Stimulated activated CD4-positive, alpha-beta T cell treated with anti-CD3 and anti-CD28 coated beads, Interleukin-12 subunit alpha, Interleukin-12 subunit beta, amount 100 ng/mL, for 4 hours (primary cell): ENCODE results near the gene ENO4.

Source experiments
- DNase-seq: peaks from one replicate; pipeline ENCODE4 v3.0.0-alpha.2; 2020

Gene ENO4

GRCh38 chr10:116849248-116850057, at the start of gene ENO4:
ENO4 (plus strand) TSS chr10:116849499; CDS start chr10:116849567, 68 bp downstream.
- peak; percentile 25 for DNase-seq

DNA sequence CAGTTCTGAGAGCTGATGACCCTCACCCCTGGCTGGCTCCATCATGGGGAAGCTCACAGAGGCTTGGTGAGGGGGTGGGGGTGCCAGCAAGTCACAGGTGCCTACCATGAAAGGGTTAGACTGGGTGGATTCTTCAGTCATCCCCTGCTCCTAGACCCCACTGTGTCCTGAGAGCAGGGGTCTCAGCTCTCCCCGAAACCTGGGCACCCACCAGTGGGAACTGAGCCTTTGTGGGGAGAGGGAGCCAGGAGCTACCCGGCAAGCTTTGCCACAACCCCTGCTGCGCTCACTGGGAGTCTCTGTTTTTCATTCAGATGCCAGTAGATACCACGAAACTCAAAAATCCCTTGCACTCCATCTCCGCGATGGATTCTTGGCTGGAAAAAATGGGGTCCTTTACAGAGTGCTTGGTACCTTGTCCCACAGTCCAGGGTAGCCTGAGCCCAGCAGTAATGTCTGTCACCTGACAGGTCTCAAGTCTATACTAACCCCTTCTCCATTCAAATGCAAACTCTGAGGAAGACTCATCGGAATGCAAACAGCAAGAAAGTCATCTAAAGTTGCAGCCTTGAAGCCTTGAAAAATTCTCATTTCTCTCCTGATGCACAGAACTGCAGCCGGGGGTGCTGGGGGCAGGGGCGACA, 48.9 kb upstream of the ENO4 start:
- DNase-seq, result no peak

DNA sequence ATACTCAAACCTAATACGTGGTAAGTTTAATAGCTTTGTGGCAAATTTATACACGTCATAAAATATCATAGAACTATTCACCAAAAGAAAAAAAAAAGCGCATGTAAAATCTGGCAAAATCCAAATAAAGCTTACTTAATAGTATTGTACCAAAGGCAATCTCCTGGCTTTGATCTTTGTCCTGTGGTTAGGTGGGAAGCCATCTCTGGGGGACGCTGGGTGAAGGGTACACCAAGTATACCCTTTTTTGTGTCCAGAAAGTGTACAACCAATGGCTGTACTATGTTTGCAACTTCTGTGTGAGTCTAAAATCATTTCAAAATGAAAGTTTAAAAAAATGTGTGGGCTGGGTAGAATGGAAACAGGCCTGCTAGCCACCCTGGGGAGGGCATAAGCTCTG, 47.6 kb upstream of the ENO4 start:
- no peak for DNase-seq

DNA sequence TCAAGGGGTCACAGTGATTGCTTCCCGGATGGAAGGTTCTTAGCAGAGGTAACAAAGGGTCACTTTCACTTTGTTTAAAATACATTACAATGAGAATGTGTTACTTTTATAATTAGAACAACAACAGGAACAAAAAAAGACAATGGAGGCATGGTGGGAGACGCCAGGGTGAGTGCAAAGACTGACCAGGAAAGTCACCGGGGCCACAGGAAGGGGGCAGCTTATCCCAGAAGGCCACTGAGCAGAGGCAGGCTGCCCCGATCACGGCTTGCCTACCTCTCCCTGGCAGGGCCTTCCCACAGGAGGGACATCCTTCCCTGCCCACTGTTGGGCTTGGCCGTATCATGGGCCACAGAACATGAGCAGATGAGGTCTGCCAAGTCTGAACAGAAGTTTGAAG, 46.8 kb upstream of the ENO4 start:
- DNase-seq, result no peak

- DNase-seq, result no peak
Observed at GRCh38 chr10:116802876-116803275, 46.4 kb upstream of the ENO4 start.

- no peak for DNase-seq
Observed at GRCh38 chr10:116803451-116804249, 45.6 kb upstream of the ENO4 start.

DNA sequence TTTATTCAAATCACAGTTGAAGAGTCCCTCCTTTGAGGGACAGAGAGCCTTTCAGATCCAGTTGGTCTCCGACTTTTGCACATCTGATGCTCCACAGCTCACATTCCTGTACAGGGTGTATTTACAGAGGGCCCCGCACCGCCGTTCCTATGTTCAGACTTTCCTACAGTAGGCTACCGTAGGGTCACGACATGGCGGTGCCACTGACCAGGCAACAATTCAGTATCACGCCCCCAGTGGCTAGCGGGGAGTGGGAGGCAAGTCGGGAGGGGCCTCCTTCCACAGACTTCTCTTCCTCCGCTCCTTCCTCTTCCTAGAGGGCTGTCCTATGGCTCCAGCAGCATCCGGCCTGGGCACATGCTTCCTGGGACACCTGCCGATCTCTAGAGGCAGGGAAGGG, 40.6 kb upstream of the ENO4 start:
- no peak for DNase-seq

DNA sequence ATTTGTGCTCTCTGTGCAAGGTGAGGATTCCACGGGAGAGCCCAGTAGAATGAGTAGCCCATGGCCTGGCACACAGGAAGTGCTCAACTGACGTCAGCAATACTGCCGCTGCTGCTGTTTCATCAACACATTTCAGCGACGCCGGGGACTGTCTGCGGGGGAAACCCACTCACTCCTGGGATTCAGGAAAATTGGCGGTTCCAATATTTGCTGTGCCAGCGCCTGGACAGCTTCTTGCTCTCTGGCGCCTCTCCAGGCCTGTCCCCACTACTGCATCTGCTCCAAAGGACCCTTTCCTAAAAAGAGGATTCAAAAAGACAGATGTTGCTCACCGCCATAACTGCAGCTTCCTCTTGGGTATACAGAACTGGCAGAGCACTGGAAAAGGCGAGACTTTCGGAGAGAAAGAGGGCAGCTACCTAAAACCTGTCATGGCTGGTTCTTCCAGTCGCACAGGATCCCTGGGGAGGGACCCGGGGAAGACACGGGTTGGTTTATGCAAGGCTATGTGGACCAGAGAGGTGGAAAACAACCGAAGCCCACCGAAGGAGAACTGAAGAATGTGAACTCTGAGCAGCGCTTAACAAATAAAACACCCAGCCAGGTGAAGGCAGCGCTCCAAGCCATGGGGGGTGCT, 39.7 kb upstream of the ENO4 start:
- DNase-seq, result no peak

DNA sequence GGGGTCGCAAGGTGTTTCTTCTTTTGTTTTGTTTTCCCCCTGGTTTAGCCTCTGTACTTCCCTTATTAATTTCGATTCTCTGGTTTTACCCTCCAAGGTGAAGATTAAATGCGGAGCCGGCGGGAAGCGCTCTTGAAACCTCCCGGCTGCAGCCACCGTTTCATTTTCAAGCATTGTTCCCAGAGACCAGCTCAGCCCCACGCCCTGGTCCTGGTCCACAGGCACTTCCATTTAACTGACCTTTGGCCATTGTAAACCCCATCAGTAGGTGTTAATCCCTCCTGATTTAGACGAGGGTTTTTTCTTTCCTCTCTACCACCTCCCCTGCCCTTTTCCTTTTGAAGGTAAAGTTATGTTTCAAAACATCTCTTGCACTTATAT, 39.2 kb upstream of the ENO4 start:
- no peak for DNase-seq

DNA sequence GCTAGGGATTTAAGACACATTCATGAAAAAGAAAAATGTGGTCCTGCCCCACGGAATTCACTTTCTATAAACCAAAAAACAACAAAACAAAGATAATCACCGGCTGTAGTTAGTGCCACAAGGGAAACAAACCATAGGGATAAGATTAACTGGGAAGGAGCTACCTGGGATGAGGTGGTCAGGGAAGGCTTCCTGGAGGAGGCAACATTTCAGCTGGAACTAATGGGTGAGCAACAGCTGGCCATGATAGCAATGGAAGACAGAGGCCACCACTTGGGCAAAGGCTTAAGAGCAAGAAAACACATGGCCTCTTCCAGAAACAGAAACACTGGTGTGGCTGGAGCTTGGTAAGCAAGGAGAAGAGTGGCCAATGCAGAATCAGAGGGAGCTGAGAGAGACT, 38.4 kb upstream of the ENO4 start:
- no peak for DNase-seq

DNA sequence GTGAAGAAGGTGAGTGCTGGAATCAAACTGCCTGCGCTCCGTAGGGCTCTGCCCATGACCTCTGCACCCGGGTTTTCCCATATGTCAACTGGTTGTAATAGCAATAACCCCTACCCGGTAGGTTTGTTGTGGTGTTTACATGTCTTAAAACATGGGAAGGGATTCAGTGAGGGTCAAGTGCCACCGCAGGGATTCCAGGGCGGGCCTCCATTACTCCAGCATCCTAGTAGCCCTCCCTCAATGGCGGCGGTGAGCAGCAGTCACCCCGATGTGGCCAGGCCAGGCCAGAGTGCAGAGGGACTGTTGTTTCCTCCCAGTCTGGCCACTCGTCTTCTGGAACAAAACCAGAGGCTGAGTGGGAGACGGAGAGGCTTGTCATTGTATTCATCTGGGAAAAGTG, 37.6 kb upstream of the ENO4 start:
- no peak for DNase-seq

DNA sequence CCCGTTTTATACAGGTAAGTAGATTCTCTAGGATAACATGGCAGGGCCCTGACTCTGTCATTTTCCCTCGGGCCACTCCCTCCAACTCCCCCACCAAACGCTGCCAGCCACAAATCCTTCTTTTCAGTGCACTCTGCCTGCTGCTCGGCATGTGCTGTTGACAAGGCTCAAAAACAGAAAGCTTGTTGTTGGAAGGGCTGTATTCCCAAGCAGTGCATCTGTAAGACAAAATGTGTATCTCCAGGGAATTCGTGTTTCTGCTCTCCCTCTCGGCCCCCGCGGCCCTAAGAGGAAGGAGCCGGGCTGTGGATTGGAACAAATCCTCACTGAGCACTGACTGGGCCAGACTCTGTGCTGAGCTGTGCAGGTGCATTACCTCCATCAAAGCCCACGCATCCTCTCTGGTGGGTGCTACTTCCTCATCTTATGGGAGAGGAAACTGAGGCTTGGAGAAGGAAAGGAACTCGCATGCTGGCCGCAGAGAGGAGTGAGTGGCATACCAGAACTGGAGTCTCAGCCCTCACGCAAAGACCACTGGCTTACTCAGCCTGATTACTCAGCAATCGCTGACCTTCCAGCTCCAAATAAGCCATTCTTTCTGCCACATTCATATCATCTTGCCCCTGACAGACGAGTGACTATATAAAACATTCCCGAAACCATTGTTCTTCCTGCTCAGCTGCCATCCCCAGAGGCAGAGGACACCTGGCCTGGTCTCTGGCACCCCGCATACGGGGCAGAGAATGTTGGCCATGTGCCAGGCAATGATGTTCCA, 33.5 kb upstream of the ENO4 start:
- no peak for DNase-seq

GRCh38 chr10:116817178-116817577, 32.1 kb upstream of the ENO4 start:
- DNase-seq, result no peak

DNA sequence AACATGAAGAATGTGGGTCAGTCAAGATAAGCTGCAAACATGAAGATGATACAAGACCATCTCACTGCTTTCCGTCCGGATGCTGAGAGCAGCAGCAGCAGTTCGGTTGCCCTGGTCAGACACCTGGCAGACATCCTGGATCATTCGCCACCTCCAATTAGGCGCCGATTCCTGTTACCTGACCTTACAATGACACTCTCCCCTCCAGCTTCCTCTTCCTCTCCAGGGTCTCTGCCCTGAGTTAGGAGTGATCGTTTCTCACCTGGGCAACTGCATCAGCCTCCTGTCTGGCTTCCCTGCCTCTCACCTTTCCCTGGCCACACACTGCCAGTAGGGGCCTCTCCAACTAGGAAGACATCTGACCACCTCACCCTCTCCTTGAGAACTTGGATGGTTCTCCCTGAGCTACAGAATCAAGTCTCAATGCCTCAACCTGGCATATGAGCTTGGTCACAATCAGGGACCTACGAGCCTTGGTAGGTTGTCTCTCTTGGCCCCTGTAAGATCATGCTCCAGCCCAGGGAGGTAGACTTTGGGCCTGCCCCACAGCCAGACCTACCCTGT, 31.4 kb upstream of the ENO4 start:
- no peak for DNase-seq

DNA sequence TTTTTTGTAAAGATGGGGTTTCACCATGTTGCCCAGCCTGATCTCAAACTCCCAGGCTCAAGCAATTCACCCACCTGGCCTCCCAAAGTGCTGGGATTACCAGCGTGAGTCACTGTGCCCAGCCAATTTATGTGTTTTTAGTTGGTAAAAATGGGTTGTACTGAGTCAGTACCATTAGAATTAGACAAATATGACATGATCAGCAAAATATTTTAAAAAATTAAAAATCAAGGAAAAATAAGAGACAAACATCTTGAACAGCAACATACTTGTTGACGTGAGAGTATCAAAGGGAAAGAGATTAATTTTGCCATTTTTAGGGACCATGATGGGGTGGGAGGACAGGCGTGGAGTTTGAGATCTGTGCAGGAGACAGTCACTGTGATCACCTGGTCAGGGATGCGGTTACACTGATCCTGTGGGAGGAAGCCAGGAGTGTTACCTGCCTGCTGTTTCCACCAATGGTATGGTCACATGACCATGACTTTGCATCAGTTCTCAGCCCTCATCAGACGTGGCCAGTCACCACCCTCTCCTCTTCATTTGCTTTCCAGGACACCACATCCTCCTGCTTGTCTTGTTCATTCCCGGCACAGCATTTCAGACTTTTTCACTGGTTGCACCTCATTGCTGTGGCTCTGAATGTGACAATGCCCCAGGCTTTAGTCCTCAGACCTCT, 29.2 kb upstream of the ENO4 start:
- DNase-seq, result no peak

GRCh38 chr10:116825901-116826300, 23.4 kb upstream of the ENO4 start:
- no peak for DNase-seq

DNA sequence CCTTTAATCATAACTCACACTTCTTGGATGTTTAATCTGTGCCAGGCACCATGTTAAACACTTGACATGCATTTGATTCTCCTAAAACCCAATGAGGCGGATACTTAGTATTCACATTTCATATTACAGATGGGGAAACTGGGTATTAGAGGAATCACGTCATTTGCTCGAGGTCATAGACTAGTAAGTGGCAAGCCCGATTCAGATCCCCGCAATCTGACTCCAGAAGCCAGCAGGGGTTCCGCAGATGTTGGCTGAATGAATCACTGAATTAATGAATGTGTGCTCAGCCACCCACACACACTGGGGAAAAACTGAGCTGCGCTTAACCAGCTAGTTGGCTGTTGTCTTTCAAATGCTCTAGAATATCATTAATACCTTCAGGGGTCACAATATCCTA, 22.5 kb upstream of the ENO4 start:
- no peak for DNase-seq

GRCh38 chr10:116827214-116827671, 22.1 kb upstream of the ENO4 start:
- no peak for DNase-seq

- no peak for DNase-seq
Observed at GRCh38 chr10:116828116-116828515, 21.2 kb upstream of the ENO4 start.

GRCh38 chr10:116829711-116830110, 19.6 kb upstream of the ENO4 start:
- DNase-seq, result no peak

DNA sequence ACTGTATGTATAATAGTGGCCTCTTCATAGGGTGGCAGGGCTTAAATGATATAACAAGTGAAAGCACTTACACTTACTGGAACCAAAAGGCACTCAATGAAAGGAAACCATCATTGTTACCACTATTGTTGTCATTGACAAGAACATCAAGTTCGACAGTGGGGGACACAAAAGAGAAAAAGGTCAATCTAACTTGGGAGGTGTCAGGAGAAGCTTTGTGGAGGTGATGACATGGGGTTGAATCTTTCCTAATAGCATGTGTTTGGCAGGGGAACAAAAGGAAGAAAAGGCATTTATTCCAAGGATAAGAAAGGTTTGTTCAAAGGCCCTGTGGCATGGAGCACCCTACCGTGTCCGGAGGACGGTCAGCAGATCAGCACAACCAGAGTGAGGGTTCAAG, 18.2 kb upstream of the ENO4 start:
- no peak for DNase-seq

DNA sequence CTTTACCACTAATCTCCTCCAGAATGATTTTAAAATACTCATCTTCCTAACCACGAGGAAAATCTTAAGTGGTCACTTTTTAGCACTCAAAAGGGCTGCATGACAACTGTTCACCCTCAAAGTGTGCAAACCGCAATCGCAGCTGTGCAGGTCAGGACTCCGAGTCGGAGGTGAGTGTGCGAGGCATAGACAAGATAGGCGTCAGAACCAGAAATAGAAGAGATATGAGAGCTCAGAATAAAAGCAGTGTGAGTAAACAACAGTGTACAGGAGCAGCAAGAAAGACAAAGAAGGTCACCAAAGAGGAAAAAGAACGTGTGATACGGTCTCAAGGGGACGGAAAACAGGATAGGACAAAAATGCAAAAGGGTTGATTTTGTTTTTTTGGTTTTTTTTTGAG, 17.5 kb upstream of the ENO4 start:
- no peak for DNase-seq
